Body of pancreas (tissue), 4 donors: ENCODE results near the gene HILPDA. TPM values are rescaled to one million over a fixed set of nuclear protein-coding genes. Genes with fewer than 3 reads are reported as not detected.

Experiments used
- ATAC-seq: fragments of 150-250 bp; one replicate; pipeline ENCODE4 v1.9.1; 2016
- DNase-seq, 4 donors: peaks; one replicate each; pipeline ENCODE4 v3.0.0-alpha.2; 2019
- H3K27ac ChIP-seq, 4 donors: fragments of 200-600 bp; sonication (generic); 1 replicate in 3 of 4; 2 replicates in 1 of 4; pipeline versions ENCODE4 v1.5.1 to v1.6.1; 2016 to 2019; ENCODE audit warnings: mild to moderate bottlenecking in 1 of 4, mixed read lengths in 1 of 4, moderate library complexity in 1 of 4
- H3K27me3 ChIP-seq, 2 donors: fragments of 200-600 bp; sonication (generic); one replicate each; pipeline ENCODE4 v1.6.0; 2016; ENCODE audit warnings: mild to moderate bottlenecking in 1 of 2
- H3K36me3 ChIP-seq, 2 donors: fragments of 200-600 bp; sonication (generic); replicated peaks in 1 of 2; 2 replicates each; pipeline ENCODE4 v1.5.1; 2016; ENCODE audit warnings: low read depth in 2 of 2; ENCODE audit not compliant: insufficient read depth in 1 of 2
- H3K4me1 ChIP-seq: fragments of 200-600 bp; sonication (generic); one replicate; pipeline ENCODE4 v1.6.0; 2016
- H3K4me3 ChIP-seq, 2 donors: fragments of 200-600 bp; sonication (generic); 1 replicate in 1 of 2; 2 replicates in 1 of 2; pipeline ENCODE4 v1.5.1; 2016 to 2019
- H3K9me3 ChIP-seq, 3 donors: fragments of 200-600 bp; sonication (generic); 1 replicate in 2 of 3; 2 replicates in 1 of 3; pipeline ENCODE4 v1.5.1; 2016
- POLR2A ChIP-seq, 3 donors: fragments of 450-650 bp; IDR thresholded peaks; one replicate each; pipeline ENCODE4 v1.6.1; 2016; ENCODE audit warnings: antibody characterized with exemption in 3 of 3, mild to moderate bottlenecking in 2 of 3
- WGBS, 2 donors: methylation state at CpG; one replicate each; pipeline ENCODE4 v1.1.5; 2017; 5-methylcytosine and 5-hydroxymethylcytosine counted together
- intact Hi-C: fragments of 100-400 bp; cut with DNase I; formaldehyde crosslinking; loops from one replicate; pipeline ENCODE4 v1.15.1; 2023
- total RNA-seq, 2 donors: library from RNA; depleted of rRNA; stranded (reverse); fragments of >200 nt; gene quantifications; one replicate each; pipeline ENCODE4 v1.1.0, GENCODE V29; 2016
- TF ChIP-seq, protein P1 (sequence below), 7 experiments: fragments of 450-650 bp in 4 of 7; fragments of 200-600 bp in 3 of 7; sonication (generic) in 3 of 7; IDR thresholded peaks; one replicate each; pipeline ENCODE4 v1.5.1; 2016 to 2019; ENCODE audit warnings: antibody characterized with exemption in 7 of 7

Gene HILPDA, protein sequence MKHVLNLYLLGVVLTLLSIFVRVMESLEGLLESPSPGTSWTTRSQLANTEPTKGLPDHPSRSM
- total RNA-seq = 1 to 10 TPM; 7.9 to 9.1 TPM

DNA sequence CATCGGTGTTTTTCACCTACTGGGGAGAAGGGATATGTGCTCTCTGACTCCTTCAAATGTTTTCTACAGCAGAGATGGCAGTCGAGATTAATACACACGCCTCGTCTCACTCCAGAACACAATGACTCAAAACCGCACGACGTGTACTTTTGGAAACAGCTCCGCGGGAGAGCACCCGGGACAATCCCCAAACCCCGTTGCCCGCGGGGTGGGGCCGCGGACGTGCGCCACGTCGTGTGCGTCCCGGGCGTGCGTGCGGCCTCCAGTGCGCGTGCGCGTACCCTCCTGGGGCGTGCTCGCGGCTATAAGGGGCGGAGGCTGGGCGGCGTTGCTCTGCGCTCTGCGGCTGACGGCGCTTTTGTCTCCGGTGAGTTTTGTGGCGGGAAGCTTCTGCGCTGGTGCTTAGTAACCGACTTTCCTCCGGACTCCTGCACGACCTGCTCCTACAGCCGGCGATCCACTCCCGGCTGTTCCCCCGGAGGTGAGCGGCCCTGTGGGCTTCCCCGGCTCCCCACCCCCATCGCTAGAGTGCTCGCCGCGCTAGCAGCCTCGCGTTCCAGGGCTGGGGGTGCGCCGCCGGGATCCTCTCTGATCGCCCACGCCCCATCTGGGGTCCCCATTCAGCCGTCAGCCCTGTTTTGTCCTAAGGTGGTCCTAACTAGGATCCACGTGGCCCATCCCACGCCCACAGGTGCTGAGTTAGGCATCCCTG is at the start of gene HILPDA:
Gene HILPDA, plus strand, starts transcription at position 336 of the 712 bp plus-strand sequence. CDS start 1,391 bp downstream, outside the sequence.
- ATAC-seq (peak; percentile 90), DNase-seq (peak; percentile 92 to 95 (median 94))
- peak within 1 kb of the TSS; percentile 55 to 75 for H3K4me3 ChIP-seq
- H3K27ac ChIP-seq = peak within 1 kb of the TSS; percentile 81 to 94 (median 91)
- H3K4me1 ChIP-seq = peaks cover 68% of the 10 kb centered on the region
- TF ChIP-seq, protein P1, sequence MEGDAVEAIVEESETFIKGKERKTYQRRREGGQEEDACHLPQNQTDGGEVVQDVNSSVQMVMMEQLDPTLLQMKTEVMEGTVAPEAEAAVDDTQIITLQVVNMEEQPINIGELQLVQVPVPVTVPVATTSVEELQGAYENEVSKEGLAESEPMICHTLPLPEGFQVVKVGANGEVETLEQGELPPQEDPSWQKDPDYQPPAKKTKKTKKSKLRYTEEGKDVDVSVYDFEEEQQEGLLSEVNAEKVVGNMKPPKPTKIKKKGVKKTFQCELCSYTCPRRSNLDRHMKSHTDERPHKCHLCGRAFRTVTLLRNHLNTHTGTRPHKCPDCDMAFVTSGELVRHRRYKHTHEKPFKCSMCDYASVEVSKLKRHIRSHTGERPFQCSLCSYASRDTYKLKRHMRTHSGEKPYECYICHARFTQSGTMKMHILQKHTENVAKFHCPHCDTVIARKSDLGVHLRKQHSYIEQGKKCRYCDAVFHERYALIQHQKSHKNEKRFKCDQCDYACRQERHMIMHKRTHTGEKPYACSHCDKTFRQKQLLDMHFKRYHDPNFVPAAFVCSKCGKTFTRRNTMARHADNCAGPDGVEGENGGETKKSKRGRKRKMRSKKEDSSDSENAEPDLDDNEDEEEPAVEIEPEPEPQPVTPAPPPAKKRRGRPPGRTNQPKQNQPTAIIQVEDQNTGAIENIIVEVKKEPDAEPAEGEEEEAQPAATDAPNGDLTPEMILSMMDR (IDR thresholded peaks at IDR 0.05) = peak in 3 of 7 experiments; percentile 18 to 32 (median 31)
- peak; percentile 69 to 87 (median 86) for TF ChIP-seq POLR2A (IDR thresholded peaks at IDR 0.05)
- H3K9me3 ChIP-seq = no peaks in the 10 kb centered on the region
- WGBS, 2 donors = 1 to 3% methylated on average over 4 to 63 of the region's 64 CpGs
- no peaks in the 10 kb centered on the region for H3K27me3 ChIP-seq
- no peaks in the 10 kb centered on the region for H3K36me3 ChIP-seq
- intact Hi-C loops = no loop called here

DNA sequence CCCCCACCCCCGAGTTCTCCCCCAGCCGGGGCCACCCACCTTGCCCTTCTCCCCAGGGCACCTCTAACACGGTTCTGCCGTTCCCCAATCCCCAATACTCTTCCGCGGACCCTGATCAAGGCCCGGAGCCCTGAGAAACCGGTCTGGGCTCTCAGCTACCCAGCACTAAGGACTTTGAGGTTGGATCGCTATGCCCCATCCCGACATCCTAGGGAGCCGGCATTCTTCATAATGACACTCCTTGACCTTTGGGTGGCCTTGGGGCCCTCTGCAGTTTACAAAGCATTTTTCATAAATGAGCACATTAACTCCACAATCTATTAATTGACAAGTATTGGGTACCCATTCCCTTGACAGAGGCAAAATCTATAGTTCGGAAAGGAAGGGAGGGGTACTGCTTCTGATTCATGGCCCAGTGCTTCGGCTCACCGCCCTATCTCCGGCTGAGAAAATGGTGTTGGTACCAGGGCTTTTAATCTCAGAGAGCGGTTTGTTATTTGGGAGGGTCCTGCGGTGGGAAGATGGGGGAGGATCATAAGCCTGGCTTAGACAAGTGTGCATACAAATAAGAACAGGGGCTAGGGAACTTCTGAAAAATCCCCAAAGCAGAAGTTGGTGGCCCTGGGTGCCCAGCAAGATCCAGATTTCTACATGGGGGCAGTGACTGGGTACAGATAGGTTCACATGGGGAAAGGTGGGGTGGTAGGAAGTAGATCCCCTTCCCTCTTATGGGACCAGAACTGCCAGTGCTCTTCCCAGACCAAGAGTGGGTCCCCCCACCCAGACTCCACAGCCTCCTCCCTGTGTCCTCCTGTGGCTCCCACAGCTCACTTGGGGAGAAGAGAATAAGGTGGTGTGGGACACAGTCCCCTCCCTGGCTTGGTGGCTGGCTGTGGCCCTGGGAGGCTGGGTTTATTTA is 49.1 kb upstream of the HILPDA start:
- Histone ChIP-seq H3K4me3 (no peak overlapping the region), H3K9me3 (no peaks in the 10 kb centered on the region), H3K27me3 (no peaks in the 10 kb centered on the region), H3K4me1 (peaks cover 32% of the 10 kb centered on the region), H3K27ac (no peak overlapping the region), H3K36me3 (no peaks in the 10 kb centered on the region)
- DNase-seq = no peak
- ATAC-seq = no peak
- TF ChIP-seq, protein P1 (IDR thresholded peaks at IDR 0.05) = no peak
- TF ChIP-seq POLR2A (IDR thresholded peaks at IDR 0.05) = no peak
- intact Hi-C loops = no loop called here
- WGBS, 2 donors = 37 to 69% methylated on average over 8 to 15 of the region's 17 CpGs

DNA sequence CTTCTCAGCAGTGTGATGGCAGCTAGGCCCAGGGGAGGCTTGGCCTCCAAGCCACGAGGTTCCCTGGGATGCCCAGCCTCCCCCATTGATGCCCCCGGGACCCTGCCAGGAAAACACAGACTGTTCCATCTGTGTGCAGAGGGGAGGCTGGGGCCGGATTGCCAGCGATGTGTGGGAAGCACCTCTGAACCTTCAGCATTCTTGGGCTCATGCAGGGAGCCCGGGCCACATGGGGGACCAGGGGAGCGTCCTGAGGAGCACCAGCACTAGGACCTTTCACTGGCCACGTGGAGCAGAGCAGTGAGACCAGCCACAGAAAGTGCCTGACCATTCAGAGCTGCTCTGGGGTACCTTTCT is 48.5 kb upstream of the HILPDA start:
- Histone ChIP-seq H3K36me3 (no peaks in the 10 kb centered on the region), H3K27ac (no peak overlapping the region), H3K4me1 (peaks cover 32% of the 10 kb centered on the region), H3K9me3 (no peaks in the 10 kb centered on the region), H3K4me3 (no peak overlapping the region), H3K27me3 (no peaks in the 10 kb centered on the region)
- WGBS, 2 donors = 87 to 95% methylated on average over 2 to 4 of the region's 7 CpGs
- DNase-seq (no peak), ATAC-seq (no peak)
- intact Hi-C loops = no loop called here
- TF ChIP-seq, protein P1 (IDR thresholded peaks at IDR 0.05) = no peak
- no peak for TF ChIP-seq POLR2A (IDR thresholded peaks at IDR 0.05)

DNA sequence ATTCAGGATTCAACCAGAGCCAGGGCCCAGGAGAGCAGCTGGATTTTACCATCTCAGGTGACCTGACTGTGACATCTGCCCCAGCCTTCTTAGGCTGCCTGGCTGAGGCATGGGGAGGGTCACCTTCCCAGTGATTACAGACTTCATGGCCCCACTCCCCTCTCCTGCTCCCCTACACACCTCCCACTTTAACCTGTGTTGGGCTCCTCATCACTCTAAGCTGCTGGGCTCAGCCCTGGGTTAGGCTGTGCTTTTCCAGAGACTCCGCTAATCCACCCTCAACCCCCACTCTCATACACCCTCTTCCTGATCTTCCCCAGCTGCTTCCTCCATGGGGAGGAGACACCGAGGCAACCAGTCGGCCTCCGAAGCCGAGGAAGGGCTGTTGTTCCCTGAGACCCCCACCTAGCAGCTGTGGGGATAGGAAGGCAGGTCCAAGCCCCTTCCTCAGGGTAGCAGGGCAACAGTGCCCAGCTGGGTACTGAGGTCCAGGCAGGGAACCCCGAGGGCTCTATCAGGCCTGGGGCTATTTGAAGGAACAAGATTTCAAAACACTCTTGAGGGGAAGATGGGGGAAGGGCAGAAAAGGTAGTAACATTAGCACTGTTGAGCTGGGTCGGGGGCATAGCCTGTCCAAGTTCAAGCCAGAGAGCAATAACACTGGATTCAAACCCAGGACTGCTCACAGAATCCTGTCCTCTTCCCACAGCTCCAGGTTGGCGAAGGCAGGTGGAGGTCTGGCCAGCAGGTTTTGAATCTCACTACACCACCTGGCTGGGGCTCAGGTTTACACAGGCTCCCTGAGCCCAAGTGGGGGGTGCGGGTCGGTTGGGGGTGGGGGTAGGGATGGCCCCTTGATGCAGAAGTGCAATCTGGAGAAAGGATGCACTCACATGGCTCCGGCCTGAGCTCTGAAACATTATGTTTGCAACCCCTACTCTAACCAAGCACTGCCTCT is 47.6 kb upstream of the HILPDA start:
- peak in 1 of 3 donors; percentile 9 for TF ChIP-seq POLR2A (IDR thresholded peaks at IDR 0.05)
- TF ChIP-seq, protein P1 (IDR thresholded peaks at IDR 0.05) = no peak
- H3K4me3 ChIP-seq = no peak overlapping the region
- 58 to 75% methylated on average over 11 of the region's 11 CpGs for WGBS, 2 donors
- no peaks in the 10 kb centered on the region for H3K36me3 ChIP-seq
- DNase-seq (no peak), ATAC-seq (no peak)
- peak overlapping the region in 1 of 4 donors; percentile 81 for H3K27ac ChIP-seq
- H3K27me3 ChIP-seq = no peaks in the 10 kb centered on the region
- no peaks in the 10 kb centered on the region for H3K9me3 ChIP-seq
- H3K4me1 ChIP-seq = peaks cover 32% of the 10 kb centered on the region
- intact Hi-C loops = no loop called here
